ENCODE data around the gene SIM2. TPM values are rescaled to one million over a fixed set of nuclear protein-coding genes. Genes with fewer than 3 reads are reported as not detected.
"Not testable (repeated sequence)": the region's sequence is repeated elsewhere in the genome, so short reads cannot be mapped to it uniquely, and the experiment has no call there.

SIM2 gene
- total RNA-seq, 4 donors from 2014 or later = 1.00 to 9.3 (median 4.1) TPM

DNA sequence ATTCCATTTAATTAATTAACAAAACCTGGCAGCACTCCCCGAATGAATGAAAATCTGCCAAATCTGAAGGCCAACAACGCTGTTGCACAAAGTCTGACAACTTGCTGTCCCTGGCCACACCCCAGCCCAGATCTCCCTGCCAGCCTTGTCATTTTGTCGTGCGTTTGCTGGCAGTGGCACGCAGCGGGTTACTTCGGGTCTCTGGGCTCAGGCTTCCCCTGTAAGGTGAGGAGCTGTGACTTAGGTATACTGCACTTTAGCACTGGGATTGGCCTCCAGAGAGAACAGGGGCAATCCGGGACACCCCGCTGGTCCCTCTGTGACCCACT is 34.3 kb upstream of the SIM2 start:
- intact Hi-C loops (cut with DNase I; ENCODE audit: low total_unique reads) (no loop called here), in situ Hi-C loops (cut with MboI; ENCODE audit: low sequenced_read_pairs in 4 of 4) (loop anchor here in 1 of 4 donors (10.0 kb wide), 1 partner anchor 260 kb away; no protein-coding TSS in a partner anchor)
- H3K4me1 ChIP-seq = peaks cover 6 to 15% of the 10 kb centered on the region in 2 donors
- no peaks in the 10 kb centered on the region for H3K9me3 ChIP-seq
- peaks cover 0 to 4% (median 0%) of the 10 kb centered on the region in 3 donors for H3K27me3 ChIP-seq
- H3K27ac ChIP-seq = no peak overlapping the region
- ATAC-seq (peak; percentile 54 to 74), DNase-seq (peak in 1 of 2 donors; percentile 69)
- no peaks in the 10 kb centered on the region for H3K36me3 ChIP-seq
- TF ChIP-seq, protein P1, sequence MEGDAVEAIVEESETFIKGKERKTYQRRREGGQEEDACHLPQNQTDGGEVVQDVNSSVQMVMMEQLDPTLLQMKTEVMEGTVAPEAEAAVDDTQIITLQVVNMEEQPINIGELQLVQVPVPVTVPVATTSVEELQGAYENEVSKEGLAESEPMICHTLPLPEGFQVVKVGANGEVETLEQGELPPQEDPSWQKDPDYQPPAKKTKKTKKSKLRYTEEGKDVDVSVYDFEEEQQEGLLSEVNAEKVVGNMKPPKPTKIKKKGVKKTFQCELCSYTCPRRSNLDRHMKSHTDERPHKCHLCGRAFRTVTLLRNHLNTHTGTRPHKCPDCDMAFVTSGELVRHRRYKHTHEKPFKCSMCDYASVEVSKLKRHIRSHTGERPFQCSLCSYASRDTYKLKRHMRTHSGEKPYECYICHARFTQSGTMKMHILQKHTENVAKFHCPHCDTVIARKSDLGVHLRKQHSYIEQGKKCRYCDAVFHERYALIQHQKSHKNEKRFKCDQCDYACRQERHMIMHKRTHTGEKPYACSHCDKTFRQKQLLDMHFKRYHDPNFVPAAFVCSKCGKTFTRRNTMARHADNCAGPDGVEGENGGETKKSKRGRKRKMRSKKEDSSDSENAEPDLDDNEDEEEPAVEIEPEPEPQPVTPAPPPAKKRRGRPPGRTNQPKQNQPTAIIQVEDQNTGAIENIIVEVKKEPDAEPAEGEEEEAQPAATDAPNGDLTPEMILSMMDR (IDR thresholded peaks at IDR 0.05 in 4 of 5, conservative IDR thresholded peaks at IDR 0.05 in 1 of 5) = no peak
- TF ChIP-seq POLR2A (IDR thresholded peaks at IDR 0.05) = no peak
- H3K4me3 ChIP-seq = no peak overlapping the region

DNA sequence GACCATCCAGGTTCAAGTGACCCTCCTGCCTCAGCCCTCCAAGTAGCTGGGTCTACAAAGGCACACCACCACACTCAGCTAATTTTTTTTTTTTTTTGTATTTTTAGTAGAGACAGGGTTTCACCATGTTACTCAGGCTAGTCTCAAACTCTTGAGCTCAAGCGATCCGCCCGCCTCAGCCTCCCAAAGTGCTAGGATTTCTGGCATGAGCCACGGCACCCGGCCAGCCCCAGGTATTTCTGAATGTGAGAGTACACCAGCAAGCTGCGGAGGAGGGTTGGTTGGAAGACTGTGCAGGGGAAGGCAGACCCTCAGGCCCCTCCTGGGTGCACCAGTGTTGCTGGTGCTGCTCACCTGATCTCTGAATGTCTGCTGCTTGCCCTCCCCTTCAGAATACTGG is 33.1 kb upstream of the SIM2 start:
- intact Hi-C loops (cut with DNase I; ENCODE audit: low total_unique reads) (no loop called here), in situ Hi-C loops (cut with MboI; ENCODE audit: low sequenced_read_pairs in 4 of 4) (loop anchor here in 1 of 4 donors (10.0 kb wide), 1 partner anchor 259 kb away; no protein-coding TSS in a partner anchor)
- H3K27me3 ChIP-seq = no peaks in the 10 kb centered on the region
- no peaks in the 10 kb centered on the region for H3K9me3 ChIP-seq
- TF ChIP-seq, protein P1 (IDR thresholded peaks at IDR 0.05 in 4 of 5, conservative IDR thresholded peaks at IDR 0.05 in 1 of 5) = no peak
- no peak for TF ChIP-seq POLR2A (IDR thresholded peaks at IDR 0.05)
- DNase-seq (no peak), ATAC-seq (no peak)
- no peak overlapping the region for H3K27ac ChIP-seq
- no peak overlapping the region for H3K4me3 ChIP-seq
- peaks cover 6 to 15% of the 10 kb centered on the region in 2 donors for H3K4me1 ChIP-seq
- H3K36me3 ChIP-seq = no peaks in the 10 kb centered on the region

DNA sequence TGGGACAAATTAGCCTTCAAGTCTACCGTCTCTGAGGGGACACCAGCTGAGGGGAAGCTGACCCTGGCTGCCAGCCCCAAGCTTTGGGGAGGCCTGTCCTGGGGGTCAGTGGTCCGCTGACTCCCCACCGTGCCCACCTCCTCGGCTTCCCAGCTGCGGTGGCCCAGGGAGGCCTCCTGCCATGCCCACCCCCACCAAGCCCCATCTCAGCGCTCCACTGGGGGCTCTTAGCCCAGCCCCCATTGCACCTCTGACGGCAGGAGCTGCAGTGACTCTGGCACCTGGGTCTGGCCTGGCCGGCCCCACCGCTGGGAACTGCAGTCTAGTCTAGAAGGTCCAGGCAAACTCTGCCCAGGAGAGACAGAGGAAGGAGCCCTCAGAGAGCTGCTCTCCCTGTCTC is 30.2 kb upstream of the SIM2 start:
- in situ Hi-C loops (cut with MboI; ENCODE audit: low sequenced_read_pairs in 4 of 4) (loop anchor here in 1 of 4 donors (10.0 kb wide), 1 partner anchor 256 kb away; no protein-coding TSS in a partner anchor), intact Hi-C loops (cut with DNase I; ENCODE audit: low total_unique reads) (no loop called here)
- Histone ChIP-seq H3K36me3 (no peaks in the 10 kb centered on the region), H3K4me1 (peaks cover 4 to 8% of the 10 kb centered on the region in 2 donors), H3K27ac (no peak overlapping the region), H3K27me3 (no peaks in the 10 kb centered on the region), H3K4me3 (no peak overlapping the region), H3K9me3 (no peaks in the 10 kb centered on the region)
- no peak for TF ChIP-seq POLR2A (IDR thresholded peaks at IDR 0.05)
- TF ChIP-seq, protein P1 (IDR thresholded peaks at IDR 0.05 in 4 of 5, conservative IDR thresholded peaks at IDR 0.05 in 1 of 5) = no peak
- DNase-seq (no peak), ATAC-seq (no peak)

DNA sequence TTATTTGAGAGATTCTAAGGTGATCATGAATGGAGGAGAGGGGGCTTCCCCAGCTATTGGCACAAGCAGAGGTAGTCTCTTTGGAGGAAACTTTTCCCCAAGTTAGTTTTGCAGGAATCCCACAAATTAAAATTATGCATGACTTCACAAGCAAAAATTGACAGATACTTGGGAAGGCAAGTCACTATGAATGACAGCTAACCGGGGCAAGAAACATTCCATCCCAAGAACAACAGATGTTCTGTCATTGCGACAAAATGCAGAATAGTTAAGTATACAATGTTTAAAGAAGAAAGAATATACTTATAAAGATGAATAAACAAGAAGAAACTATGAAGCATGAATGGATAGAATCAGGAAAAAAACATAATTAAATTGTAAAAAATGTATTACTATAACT is 27.1 kb upstream of the SIM2 start:
- Histone ChIP-seq H3K4me3 (no peak overlapping the region), H3K9me3 (no peaks in the 10 kb centered on the region), H3K4me1 (no peaks in the 10 kb centered on the region), H3K27me3 (no peaks in the 10 kb centered on the region), H3K27ac (no peak overlapping the region), H3K36me3 (no peaks in the 10 kb centered on the region)
- ATAC-seq (no peak), DNase-seq (no peak)
- TF ChIP-seq, protein P1 (IDR thresholded peaks at IDR 0.05 in 4 of 5, conservative IDR thresholded peaks at IDR 0.05 in 1 of 5) = no peak
- no peak for TF ChIP-seq POLR2A (IDR thresholded peaks at IDR 0.05)
- in situ Hi-C loops (cut with MboI; ENCODE audit: low sequenced_read_pairs in 4 of 4) = no loop called here
- intact Hi-C loops (cut with DNase I; ENCODE audit: low total_unique reads) = no loop called here

DNA sequence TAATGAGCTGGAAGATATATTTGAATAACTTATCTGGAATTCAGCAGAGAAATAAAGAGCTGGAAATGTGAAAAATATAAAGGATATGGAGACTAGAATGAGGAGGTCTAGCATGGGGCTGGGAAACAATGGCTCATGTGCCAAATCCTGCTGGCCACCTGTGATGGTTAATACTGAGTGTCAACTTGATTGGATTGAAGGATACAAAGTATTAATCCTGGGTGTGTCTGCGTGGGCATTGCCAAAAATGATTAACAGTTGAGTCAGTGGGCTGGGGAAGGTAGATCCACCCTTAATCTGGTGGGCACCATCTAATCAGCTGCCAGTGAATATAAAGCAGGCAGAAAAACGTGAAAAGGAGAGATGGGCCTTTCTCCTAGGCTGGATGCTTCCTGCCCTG is 26.6 kb upstream of the SIM2 start:
- H3K4me1 ChIP-seq; in situ Hi-C loops (cut with MboI; ENCODE audit: low sequenced_read_pairs in 4 of 4): not testable (repeated sequence)

More for the DNA sequence above, 26.6 kb upstream of the SIM2 start:
- DNase-seq; H3K36me3 ChIP-seq; H3K27me3 ChIP-seq; H3K27ac ChIP-seq; intact Hi-C loops (cut with DNase I; ENCODE audit: low total_unique reads); H3K9me3 ChIP-seq; H3K4me3 ChIP-seq; ATAC-seq: not testable (repeated sequence)
